Large intestine (tissue), 3 donors: ENCODE results near the gene F2. TPM values are rescaled to one million over a fixed set of nuclear protein-coding genes. Genes with fewer than 3 reads are reported as not detected.

Experiments
- DNase-seq, 2 donors: peaks; one replicate each; pipeline versions ENCODE4 v3.0.0 to v3.0.0-alpha.2; 2013
- H3K27ac ChIP-seq: one replicate; pipeline ENCODE4 v1.5.1; 2013; ENCODE audit warnings: low read length
- H3K27me3 ChIP-seq: 2 replicates; pipeline ENCODE4 v1.6.1; 2013; ENCODE audit warnings: low read length; ENCODE audit not compliant: control insufficient read depth, insufficient read depth
- H3K36me3 ChIP-seq: 2 replicates; pipeline ENCODE4 v1.6.1; 2013; ENCODE audit warnings: low read length; ENCODE audit not compliant: control insufficient read depth, insufficient read depth
- H3K4me1 ChIP-seq: one replicate; pipeline ENCODE4 v1.6.1; 2013; ENCODE audit warnings: low read length; ENCODE audit not compliant: control insufficient read depth, insufficient read depth
- H3K4me3 ChIP-seq: one replicate; pipeline ENCODE4 v1.5.1; 2013; ENCODE audit warnings: low read length
- H3K9me3 ChIP-seq: one replicate; pipeline ENCODE4 v1.6.1; 2013; ENCODE audit warnings: mild to moderate bottlenecking, low read depth, low read length, moderate library complexity; ENCODE audit not compliant: control insufficient read depth
- WGBS: methylation state at CpG from one replicate; pipeline ENCODE4 v1.1.5; 2013; ENCODE audit warnings: low lambda C conversion rate; ENCODE audit not compliant: insufficient coverage; 5-methylcytosine and 5-hydroxymethylcytosine counted together
- polyA plus RNA-seq: library from polyadenylated mRNA; unstranded; fragments of 120-200 nt; gene quantifications from one replicate; pipeline ENCODE4 v1.2.1, GENCODE V29; 2013

Gene F2
- polyA plus RNA-seq, 1 donor: 0.28 TPM

DNA sequence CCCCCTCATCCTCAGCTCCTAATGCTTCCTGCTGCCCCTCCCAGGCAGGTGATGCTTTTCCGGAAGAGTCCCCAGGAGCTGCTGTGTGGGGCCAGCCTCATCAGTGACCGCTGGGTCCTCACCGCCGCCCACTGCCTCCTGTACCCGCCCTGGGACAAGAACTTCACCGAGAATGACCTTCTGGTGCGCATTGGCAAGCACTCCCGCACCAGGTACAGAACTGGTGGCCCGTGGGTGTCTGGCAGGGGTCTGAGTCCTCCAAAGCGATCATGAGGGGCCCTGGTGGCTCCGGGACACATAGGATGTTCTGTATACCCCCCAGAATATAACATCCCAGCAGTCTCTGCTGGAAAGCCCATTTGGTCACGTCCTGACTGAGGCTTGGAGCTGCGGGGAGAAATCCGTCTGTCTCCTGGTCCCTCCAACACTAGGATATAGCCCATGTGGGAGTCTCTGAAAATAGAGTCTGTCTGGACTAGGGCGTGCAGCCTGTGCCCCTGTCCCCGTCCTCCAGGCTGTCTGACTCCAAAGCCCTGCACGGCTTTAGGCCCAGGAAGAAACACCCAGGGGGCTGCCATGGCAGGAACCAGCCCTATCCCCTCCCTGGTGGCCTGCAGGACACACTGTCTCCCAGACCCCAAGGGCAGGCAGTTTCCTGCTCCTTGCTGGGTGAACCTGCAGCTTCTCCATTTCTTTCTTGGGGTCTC is 9.1 kb downstream of the F2 start:
- no CpG with 5 or more reads among the region's 17 CpGs for WGBS
- H3K27ac ChIP-seq: no peak overlapping the region

DNA sequence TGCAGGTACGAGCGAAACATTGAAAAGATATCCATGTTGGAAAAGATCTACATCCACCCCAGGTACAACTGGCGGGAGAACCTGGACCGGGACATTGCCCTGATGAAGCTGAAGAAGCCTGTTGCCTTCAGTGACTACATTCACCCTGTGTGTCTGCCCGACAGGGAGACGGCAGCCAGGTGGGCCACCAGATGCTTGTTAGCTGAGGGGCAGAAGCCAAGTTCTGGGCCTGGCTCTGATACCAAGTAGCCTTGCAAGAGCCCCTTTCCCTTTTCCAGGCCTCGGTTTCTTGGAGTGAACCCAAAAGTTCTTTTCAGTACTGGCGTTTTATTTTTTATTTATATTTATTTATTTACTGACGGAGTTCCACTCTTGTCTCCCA is 9.6 kb downstream of the F2 start:
- Histone ChIP-seq H3K36me3 (no peaks in the 10 kb centered on the region), H3K9me3 (no peaks in the 10 kb centered on the region), H3K27ac (no peak overlapping the region), H3K4me3 (no peak overlapping the region), H3K4me1 (no peaks in the 10 kb centered on the region), H3K27me3 (no peaks in the 10 kb centered on the region)
- DNase-seq: no peak
- no CpG with 5 or more reads among the region's 9 CpGs for WGBS

More for the DNA sequence above, 9.1 kb downstream of the F2 start:
- Histone ChIP-seq H3K4me3 (no peak overlapping the region), H3K9me3 (no peaks in the 10 kb centered on the region), H3K27me3 (no peaks in the 10 kb centered on the region), H3K36me3 (no peaks in the 10 kb centered on the region), H3K4me1 (no peaks in the 10 kb centered on the region)
- no peak for DNase-seq

DNA sequence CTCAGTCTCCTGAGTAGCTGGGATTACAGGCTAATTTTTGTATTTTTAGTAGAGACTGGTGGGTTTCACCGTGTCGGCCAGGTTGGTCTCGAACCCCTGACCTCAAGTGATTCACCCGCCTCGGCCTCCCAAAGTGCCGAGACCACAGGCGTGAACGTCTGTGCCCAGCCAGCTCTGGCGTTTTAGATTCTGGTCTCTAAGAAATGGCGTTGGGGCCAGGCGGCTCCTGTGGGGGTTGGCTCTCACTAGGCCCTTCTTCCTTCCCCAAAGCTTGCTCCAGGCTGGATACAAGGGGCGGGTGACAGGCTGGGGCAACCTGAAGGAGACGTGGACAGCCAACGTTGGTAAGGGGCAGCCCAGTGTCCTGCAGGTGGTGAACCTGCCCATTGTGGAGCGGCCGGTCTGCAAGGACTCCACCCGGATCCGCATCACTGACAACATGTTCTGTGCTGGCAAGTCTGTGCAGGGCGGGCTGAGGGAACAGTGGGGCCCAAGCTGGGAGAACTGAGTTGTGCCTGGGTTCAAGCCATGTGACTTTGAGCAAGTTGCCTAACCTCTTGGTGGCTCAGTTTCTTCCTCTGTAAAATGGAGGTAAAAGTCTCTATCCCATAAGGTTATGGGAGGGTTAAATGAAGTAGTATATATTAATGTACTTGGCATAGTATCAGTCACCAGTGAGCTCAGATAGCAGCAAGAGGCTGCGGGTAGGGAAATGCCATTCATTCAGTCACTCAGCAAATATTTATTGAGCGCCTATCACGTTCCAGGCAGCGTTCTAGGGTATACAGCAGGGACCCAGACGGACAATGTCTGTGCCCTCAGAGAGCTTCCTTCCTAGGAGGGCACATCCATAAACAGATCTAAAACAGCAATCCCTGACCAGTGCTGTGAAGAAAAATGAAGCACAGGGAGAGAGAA is 10.4 kb downstream of the F2 start:
- Histone ChIP-seq H3K27me3 (no peaks in the 10 kb centered on the region), H3K36me3 (no peaks in the 10 kb centered on the region), H3K27ac (no peak overlapping the region), H3K4me1 (no peaks in the 10 kb centered on the region), H3K4me3 (no peak overlapping the region), H3K9me3 (no peaks in the 10 kb centered on the region)
- DNase-seq: no peak
- no CpG with 5 or more reads among the region's 24 CpGs for WGBS

DNA sequence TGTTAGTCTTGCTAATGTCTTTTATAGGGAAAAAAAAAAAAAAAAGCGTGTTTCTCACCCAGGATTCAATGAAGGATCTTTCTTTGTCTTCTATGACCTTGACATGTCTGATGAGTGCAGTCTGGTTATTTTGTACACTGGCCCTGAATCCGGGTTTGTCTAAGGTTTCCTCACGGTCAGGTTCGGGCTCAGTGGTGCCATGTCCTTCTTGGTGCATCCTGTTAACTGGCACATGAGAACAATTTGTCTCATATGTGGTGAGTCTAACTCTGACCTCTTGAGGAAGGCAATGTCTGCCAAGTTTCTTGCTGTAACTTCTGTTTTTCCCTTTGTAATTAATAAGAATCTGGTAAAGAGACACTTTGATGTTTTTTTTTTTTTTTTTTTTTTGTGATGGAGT is 12.5 kb downstream of the F2 start:
- 100% methylated on average over 1 of the region's 4 CpGs for WGBS
- DNase-seq: no peak
- Histone ChIP-seq H3K36me3 (no peaks in the 10 kb centered on the region), H3K4me1 (no peaks in the 10 kb centered on the region), H3K9me3 (no peaks in the 10 kb centered on the region), H3K27ac (no peak overlapping the region), H3K27me3 (no peaks in the 10 kb centered on the region), H3K4me3 (no peak overlapping the region)

DNA sequence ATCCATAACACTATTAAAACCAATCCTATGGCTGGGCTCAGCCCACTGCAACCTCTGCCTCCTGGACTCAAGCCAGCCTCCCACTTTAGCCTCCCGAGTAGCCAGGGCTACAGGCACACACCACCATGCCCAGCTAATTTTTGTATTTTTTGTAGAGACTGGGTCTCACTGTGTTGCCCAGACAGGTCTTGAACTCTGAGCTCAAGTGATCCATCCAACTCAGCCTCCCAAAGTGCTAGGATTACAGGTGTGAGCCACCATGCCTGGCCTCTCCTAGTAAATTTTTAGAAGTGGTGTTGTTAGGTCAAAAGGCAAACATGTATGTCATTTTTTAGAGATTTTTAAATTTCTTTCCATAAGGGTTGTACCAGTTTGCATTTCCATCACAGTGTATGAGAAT is 14.2 kb downstream of the F2 start:
- H3K9me3 ChIP-seq: no peaks in the 10 kb centered on the region
- H3K27me3 ChIP-seq: no peaks in the 10 kb centered on the region
- no peak overlapping the region for H3K4me3 ChIP-seq
- H3K4me1 ChIP-seq: no peaks in the 10 kb centered on the region
- H3K27ac ChIP-seq: no peak overlapping the region
- no peak for DNase-seq
- no peaks in the 10 kb centered on the region for H3K36me3 ChIP-seq
- WGBS: no CpG with 5 or more reads among the region's 1 CpG

DNA sequence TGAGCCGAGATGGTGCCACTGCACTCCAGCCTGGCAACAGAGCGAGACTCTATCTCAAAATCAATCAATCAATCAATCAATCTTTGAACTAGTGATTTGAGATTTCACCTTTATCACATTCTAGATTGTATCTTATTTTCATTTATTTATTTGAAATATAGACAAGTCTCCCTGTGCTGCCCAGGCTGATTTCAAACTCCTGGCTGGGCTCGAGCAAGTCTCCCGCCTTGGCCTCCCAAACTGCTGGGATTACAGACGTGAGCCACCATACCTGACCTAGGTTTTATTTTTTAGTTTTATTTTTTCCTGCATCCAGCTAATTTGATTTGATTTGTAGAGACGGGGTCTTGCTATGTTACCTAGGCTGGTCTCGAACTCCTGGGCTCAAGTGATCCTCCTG is 17.1 kb downstream of the F2 start:
- Histone ChIP-seq H3K27me3 (no peaks in the 10 kb centered on the region), H3K9me3 (no peaks in the 10 kb centered on the region), H3K4me1 (peaks cover 2% of the 10 kb centered on the region), H3K27ac (no peak overlapping the region), H3K36me3 (peaks cover 5% of the 10 kb centered on the region), H3K4me3 (no peak overlapping the region)
- no CpG with 5 or more reads among the region's 7 CpGs for WGBS
- DNase-seq: no peak

DNA sequence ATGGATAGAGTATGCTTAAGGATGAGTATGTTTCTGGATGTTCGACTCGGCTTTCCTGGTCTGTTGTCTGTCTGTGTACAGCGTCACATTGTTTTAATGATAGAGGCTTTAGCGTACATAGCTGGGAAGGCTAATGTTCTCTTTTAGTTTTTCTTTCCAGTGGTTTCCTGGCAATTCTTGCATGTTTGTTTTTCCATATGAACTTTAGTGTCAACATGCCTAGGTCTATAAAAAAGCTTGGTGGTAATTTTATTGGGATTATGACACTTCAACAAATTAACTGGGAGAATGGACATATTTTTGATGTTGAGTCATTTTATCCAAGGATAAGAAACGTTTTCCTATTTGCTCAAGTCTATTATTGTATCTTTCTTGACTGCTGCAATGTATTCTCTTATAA is 17.6 kb downstream of the F2 start:
- Histone ChIP-seq H3K27me3 (no peaks in the 10 kb centered on the region), H3K36me3 (peaks cover 10% of the 10 kb centered on the region), H3K9me3 (no peaks in the 10 kb centered on the region), H3K27ac (no peak overlapping the region), H3K4me3 (no peak overlapping the region), H3K4me1 (peaks cover 2% of the 10 kb centered on the region)
- DNase-seq: no peak
- 83% methylated on average over 1 of the region's 5 CpGs for WGBS

DNA sequence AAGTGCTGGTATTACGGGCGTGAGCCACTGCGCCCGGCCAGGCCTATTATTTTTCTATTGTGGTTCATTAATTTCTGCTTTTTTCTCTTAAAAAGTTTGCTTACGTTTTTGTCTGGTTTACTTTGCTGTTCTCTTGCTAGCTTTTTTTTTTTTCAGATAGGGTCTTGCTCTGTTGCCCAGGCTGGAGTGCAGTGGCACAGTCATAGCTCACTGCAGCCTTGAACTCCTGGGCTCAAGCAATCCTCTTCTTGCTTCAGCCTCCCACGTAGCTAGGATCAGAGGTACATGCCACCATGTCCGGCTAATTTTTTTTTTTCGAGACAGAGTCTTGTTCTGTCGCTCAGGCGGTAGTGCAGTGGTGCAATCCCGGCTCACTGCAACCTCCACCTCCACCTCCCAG is 18.7 kb downstream of the F2 start:
- Histone ChIP-seq H3K27me3 (no peaks in the 10 kb centered on the region), H3K36me3 (peaks cover 21% of the 10 kb centered on the region), H3K4me3 (no peak overlapping the region), H3K27ac (no peak overlapping the region), H3K4me1 (peaks cover 2% of the 10 kb centered on the region), H3K9me3 (no peaks in the 10 kb centered on the region)
- DNase-seq: no peak
- 90% methylated on average over 2 of the region's 11 CpGs for WGBS

DNA sequence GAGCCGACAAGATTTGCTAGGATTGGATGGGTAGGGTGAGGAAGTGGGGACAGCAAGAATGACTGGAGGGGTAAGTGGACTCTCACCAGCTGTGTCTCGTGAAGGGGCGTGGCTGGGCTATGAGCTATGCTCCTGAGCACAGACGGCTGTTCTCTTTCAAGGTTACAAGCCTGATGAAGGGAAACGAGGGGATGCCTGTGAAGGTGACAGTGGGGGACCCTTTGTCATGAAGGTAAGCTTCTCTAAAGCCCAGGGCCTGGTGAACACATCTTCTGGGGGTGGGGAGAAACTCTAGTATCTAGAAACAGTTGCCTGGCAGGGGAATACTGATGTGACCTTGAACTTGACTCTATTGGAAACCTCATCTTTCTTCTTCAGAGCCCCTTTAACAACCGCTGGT is 19.9 kb downstream of the F2 start:
- Histone ChIP-seq H3K4me3 (no peak overlapping the region), H3K4me1 (peaks cover 2% of the 10 kb centered on the region), H3K36me3 (peaks cover 32% of the 10 kb centered on the region), H3K27ac (no peak overlapping the region), H3K27me3 (no peaks in the 10 kb centered on the region), H3K9me3 (no peaks in the 10 kb centered on the region)
- peak; percentile 31 to 67 for DNase-seq
- WGBS: no CpG with 5 or more reads among the region's 6 CpGs

DNA sequence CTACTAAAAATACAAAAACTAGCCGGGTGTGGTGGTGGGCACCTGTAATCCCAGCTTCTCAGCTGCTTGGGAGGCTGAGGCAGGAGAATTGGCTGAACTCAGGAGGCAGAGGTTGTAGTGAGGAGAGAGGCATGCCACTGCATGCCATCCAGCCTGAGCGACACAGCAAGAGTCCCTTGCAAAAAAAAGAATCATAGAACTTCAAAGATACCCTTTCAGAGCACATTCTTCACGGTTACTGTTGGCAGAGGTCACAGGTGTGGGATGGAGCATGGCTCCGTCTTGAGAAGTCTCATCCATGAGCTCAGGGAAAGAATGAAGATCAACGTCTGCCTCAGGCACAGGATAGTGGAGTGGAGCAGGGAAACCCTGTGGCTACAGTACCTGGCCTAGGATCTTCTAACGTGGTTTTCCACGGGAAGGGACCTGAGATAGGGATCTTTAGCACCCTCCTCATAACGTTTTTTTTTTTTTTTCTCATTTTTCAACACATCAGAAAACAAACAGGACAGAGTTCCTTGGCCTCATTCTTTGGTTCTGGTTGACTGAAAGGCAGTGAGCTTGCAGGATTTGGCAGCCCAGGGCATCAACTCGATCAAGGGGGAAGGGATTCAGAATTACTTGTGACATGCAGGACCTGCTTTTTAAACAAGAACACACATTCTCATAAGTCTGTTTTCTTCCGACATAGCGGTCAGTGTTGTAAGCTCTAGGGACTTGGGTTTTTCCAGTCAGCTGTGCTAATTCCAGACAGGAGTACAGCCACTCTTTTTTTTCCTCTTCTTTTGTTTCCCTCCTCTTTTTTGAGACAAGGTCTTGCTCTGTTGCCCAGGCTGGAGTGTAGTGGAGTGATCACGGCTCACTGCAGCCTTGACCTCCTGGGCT is 22.8 kb downstream of the F2 start:
- Histone ChIP-seq H3K27ac (no peak overlapping the region), H3K27me3 (no peaks in the 10 kb centered on the region), H3K4me1 (peaks cover 2% of the 10 kb centered on the region), H3K36me3 (peaks cover 61% of the 10 kb centered on the region), H3K4me3 (no peak overlapping the region), H3K9me3 (no peaks in the 10 kb centered on the region)
- DNase-seq: no peak
- 93% methylated on average over 3 of the region's 12 CpGs for WGBS
